Hematopoietic multipotent progenitor cell treated with erythropoietin and hydrocortisone succinate and interleukin-3 and kit ligand, for 17 days (in vitro differentiated cells): ENCODE results near the gene LIF.
"Not testable (repeated sequence)": the region's sequence is repeated elsewhere in the genome, so short reads cannot be mapped to it uniquely, and the experiment has no call there.

Source experiments
- DNase-seq: peaks from one replicate; pipeline ENCODE4 v3.0.0-alpha.2; 2015; ENCODE audit warnings: low spot score

Gene LIF

DNA sequence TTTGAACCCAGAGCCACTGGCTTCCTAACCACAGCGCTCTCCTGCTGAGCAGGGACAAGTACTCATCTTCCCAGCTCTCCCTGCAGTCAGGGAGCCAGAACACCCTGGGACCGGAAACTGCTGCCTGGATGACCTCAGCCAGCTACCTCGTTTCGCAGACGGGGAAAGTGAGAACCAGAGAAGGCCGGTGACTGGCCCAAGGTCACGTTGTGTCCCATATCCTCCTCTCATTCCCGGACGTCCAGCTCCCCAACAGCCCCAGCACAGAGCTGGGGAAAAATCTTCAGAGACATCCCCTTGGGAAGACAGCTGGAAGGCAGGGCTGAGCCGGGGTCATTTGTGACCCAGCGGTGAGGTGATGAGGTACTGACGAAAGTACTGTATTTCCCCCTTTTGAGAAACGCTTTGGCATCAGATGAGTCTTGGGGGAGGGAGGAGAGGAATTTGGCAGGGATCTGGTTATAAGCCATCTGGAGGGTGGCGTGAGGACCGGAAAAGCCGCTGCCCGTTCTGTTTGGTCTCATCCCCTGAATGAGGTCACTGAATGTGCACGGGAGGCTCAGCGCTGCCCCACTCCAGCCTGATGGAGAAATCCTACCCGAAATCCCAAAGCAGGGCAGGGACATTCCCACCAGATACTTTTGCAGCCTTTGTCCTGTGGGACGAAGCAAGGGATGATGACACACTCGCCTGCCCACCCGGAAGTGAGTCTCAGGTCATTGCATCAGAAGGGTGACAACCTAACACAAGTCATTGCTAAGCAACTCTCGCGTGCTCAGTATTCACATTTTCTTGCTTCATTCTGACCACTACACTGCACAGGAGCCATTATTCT lies 41.1 kb downstream of the LIF start:
- no peak for DNase-seq

DNA sequence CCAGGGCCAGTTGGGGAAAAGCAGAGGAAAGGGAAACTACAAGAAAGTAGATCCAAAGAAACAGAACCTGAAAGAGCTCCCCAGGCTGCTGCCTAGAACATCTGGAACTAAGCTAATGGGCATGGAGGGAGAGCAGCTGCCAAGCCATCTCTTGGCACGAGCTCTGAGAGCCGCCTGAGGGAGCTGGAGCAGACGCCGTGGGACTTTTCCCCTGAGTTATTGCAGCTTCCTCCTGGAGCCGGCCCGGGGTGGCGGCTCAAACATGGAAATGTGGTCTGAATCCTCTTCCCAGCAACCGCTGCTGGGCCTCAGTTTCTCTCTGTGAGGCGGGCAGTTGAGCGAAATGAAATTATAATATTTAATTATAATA lies 41.8 kb downstream of the LIF start:
- no peak for DNase-seq

DNA sequence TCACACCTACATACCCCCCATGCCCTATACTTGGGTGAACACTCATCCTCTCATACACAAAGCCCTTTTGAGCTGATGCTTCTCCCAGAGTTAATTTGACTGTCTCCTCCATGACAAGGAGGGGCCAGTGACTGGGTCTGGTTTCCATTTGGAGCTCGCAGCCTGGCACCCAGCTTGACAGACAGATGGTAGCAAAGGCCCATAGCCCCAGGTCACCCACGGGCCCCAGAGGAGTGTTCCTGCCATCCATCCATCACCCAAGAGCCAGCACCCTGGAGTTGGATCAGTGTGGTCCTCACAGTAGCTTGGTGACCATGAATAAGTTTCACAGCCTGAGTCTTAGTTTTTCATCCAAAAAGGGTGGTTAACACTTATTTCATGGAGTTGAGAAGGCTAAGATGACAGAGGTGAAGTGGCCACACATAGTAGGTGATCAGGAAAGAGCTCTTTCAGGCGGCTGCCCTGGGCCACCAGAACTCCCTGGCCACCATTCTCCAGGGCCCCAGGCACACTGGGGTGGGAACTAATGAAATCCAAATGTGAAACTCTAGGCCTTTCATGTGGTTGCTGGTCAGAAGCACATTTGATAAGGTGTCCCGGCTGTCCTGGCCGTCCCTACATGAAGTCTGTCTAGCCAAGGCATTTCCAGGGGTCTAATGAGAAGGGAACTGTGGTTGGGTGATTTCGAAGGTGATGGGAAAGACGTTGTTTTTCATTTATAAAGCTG lies 42.4 kb downstream of the LIF start:
- no peak for DNase-seq

DNA sequence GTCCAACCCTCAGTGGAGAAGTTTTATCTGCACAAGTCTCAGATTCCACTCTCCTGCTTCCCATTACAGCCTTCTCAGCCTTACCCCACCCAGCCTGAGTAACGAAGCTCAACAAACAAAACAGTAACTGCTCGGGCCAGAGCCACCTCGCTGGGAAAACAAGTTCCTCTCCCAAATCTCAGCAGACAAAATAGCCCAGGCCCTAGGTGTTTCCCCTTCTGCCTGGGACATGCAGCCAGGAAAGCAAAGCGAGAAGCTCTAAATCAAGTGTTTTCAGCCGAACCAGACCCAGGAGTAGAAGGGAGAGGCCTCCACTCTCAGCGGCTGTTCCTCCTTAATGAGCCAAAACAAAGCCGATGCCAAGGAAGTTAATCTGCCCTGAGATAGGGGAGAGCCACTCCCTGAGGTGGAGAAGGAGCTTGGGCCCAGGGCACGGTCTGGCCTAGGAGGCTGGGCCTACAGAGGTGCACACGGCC lies 44.0 kb downstream of the LIF start:
- DNase-seq: no peak

DNA sequence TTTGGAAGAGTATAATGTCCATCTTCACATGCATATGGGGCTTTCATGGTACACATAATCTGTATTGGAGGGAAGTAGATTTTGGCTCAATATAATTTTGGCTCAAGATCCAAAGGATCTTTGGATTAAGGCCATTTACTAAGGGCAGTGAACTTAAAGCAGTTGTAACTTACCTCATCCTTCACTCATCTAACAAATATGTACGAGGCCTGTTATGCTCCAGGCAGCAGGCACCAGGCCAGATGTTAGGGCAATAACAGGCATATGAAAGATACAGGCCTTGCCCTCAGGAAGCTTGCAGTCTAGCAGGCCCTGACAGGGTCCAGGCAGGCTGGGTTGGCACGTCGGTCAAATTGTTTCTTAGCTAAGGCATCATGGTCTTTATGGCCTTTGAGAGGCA lies 44.6 kb downstream of the LIF start:
- DNase-seq: no peak

DNA sequence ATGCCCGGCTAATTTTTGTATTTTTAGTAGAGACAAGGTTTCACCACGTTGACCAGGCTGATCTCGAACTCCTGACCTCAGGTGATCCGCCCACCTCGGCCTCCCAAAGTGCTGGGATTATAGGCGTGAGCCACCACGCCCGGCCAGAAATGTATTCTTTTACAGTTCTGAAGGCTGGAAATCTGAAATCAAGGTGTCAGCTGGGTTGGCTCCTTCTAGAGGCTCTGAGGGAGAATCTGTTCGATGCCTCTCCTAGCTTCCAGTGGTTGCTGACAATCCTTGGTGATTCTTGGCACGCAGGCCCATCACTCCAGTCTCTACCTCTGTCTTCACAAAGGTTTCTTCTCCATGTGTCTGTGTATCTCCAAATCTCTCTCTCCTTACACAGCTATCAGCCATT lies 45.7 kb downstream of the LIF start:
- DNase-seq: not testable (repeated sequence)

DNA sequence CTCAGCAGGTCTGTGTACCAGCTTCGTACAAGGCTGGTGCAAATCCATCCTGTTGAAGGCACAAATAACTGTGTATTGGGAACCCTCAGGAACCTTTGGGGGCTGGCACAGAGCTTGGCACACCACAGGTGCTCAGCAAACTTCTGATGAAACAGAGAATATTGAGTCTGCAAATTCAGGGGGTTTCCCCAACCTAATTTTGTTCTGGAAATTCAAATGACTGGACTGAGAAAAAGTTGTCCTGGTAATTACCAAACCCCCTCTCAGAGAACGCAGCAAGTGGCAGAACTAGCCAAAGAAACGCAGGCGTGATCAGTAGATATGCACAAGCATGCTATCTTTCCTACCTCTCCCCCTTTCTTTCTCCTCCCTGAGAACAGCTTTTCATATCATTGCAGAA lies 47.6 kb downstream of the LIF start:
- DNase-seq: no peak

DNA sequence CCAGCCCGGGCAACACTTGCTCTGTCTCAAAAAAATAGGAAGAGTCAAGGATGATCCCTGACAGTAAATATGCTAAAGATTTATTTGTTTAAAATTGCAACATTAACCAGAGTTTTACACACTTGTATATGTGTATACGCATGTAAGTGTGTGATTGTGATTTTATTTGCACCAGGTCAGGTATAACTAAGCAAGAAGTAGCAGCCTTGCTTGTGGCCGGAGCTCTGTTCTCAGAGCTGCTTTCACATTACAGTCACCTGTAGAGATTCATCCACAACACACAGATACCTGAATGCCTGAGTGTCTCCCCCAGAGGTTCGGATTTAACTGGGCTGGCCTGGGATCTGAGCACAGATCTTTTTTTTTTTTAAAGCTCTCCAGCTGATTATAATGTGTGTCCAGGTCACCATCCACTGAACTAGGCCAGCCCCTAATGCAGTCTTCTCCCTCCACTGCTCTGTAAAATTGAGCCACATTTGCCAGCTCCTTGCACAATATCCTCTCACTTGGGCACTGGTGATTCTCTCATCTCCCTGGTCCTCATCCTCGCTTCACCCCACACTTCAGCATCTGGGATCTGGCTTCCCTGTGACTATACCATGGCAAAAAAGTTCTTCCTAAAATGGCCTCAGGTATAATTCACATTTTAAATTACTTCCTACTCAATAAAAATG lies 48.3 kb downstream of the LIF start:
- DNase-seq: no peak

DNA sequence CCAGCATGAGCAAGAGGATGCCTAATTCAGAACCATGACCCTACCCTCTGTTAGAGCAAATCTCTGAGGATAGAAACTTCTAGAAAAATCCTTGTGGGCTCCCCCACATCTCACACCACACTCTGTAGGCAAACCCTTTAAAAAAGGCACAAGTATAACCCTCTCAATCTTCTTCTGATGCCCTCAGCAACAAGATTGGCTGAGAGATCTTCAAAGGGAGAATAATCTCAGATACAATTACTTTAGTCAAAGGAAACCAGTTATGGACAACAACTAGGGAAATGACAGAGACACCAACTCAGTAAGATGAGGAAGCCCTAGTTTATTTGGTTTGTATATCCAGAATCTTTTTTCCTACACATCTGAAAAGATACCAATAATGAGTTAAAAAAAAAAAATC lies 49.2 kb downstream of the LIF start:
- no peak for DNase-seq

DNA sequence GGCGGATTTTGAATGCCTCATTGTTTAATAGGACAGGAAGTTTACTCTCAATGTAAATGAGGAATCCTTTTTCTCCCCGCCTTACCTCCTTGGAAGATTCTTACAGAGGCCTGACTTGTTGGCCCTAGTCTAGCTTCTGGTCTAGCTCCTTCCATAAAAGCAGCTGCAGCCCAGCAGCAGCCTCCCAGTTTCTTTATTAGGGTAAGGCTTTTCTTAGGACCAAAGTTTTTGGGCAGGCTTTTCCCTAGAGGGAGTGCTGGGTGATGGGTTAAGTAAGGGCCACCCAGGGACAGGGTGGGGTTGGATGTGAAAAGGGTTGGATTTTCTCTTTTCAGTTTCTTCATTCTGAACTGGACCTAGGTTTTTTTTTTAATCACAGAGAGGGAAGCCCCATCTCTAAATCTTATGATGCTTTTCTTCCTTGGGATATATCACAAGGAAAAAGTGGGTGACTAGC lies 49.7 kb downstream of the LIF start:
- DNase-seq: no peak

DNA sequence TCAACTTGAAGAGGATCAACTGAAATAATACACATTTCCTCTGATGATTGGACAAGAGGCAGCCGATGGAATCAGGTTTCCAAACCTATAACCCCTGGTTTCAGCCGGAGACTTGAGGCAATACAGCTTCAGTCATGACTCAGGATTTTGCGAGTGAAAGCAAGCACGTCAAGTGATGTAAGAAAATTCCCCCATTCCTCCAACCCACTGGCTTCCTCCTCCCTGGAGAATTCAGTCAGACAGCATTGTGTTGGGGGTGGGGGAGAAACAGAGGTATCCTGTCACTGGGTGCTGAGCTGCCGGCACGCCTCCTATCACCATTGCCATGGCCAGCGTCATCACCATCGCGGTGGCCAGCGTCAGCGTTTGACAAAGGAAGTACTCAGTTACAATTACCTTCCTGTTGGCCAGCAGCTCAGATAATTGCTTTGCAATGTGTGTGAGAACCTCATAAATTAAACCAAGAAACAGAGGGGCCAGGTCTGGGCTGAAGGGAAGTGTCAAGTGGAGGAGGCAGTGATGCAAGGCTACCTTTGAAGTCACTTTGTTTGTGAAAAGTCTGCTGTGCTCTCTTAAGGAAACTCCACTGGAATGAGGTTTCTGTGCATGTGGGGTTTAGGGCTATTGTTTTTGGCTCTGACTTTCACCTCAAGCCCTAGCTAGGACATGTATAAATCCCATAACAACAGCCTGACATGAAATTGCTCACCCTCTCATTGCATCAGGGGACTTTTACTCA lies 50.2 kb downstream of the LIF start:
- DNase-seq: no peak

DNA sequence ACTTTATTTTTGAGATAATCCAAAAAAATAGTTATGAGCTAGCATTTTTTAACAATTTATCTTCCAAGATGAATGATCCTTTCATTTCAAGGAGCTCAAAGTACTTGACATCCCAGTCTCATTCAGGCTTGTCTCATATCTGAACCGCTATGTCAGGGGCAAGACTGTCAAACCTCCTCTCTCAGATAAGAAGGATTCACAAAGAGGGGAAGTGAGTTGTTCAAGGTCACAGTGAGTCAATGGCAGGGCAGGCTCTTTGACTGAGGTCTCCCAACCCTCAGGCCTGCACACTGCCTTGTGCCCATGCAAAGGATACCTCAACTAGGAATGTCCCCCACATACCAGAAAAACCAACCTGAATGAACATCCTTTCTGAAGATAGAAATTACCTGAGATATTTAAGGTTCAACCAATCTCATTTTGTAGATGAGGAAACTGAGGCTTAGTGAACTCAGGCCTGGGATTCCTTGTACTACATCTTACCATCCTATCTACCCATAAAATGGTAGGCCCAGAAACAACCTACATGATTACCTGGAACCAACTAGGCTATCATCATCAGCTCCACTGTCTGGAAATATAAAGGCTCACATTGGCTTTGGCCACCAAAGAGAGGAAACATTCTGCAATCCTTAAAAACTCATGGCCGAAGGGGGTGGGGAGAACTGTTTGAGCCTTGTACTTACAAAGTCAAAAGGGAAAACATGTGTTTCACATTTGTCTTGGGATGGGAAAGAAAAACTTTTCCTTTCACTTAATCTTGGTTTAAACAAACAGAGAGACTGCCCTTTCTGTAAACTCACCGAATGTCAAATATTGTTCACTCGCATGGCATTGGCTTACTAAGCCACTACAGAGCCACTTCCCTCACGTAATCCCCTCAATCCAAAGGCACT lies 51.1 kb downstream of the LIF start:
- DNase-seq: no peak

DNA sequence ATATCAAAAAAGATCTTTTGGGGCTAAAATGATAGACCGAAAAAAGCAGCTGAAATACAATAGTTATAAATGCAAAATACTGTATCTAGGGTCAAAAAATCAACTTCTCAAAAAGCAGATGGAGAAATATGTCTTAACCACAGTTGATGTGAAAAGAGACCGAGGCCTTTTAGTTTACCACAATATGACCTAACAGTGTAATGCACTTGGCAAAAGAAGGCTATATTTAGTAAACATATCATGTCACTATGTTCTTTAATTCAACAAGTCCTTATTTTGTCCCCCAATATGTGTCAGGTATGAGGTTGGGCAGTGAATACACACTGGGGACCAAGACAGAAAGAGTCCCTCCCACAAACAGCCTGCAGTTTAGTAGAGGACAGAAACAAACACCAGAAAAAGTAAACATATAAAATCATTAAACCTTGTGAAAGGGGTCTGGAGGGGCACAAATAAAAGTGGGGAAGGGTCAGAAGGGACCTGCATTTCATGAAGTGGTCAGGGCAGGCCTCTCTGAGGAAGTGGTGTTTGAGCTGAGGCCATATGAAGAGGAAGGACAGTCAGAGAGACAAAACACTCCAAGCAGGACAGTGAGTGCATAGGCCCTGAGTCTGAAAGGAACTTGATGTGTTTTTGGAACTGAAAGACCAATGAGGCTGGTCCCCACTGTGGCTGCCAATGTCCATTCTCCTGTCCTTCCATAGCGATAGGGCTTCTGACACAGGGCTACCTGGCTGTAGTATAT lies 53.4 kb downstream of the LIF start:
- DNase-seq: no peak

DNA sequence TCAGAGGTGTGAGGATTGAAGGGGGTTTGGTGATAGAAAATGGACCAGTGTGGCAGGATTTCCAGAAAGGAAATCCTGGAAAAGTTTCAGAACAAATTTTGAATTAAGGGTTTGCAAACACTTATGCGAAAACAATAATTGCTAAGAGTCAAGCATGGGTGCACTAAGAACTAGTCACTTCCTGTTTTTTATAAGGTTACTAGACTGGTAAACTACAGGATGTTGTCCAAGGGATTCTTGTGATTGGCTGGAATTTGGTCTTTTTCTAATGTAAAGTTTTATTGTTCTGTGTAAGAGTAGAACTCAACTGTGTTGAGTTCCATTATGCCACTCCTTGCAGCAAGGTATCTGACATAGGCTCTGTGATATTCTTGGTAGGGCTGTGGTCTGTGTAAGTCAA lies 54.1 kb downstream of the LIF start:
- DNase-seq: no peak

DNA sequence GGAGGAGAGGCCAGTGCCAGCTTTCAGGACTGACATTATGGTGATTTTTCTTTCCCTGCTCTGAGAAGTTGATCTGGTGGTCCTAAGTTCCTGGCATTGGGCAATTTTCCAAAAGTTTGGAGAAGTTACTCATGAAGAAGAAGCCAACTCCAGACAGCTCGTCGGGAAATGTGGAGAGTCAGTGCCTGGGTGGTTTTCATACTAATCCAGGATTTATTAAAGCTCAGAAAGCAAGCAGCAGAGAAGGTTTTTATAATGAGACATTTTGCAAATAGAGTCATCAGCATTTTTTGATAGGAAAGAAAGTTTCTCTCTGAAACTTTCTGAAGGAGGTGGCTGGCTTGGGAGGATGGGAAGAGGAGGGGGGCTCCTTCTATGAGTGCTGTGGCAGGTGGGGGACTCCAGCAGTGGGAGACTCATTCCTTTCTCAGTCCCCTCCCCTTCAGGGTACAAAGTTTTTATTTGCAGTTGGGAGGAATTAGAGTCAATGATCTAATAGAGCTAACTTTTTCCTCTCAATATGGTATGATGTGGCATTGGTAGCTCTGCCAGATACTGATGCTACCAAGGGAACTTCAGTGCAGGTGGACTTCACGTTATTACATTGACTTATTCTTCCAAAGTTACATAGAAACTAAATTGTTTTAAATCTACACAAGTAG lies 55.4 kb downstream of the LIF start:
- DNase-seq: no peak

DNA sequence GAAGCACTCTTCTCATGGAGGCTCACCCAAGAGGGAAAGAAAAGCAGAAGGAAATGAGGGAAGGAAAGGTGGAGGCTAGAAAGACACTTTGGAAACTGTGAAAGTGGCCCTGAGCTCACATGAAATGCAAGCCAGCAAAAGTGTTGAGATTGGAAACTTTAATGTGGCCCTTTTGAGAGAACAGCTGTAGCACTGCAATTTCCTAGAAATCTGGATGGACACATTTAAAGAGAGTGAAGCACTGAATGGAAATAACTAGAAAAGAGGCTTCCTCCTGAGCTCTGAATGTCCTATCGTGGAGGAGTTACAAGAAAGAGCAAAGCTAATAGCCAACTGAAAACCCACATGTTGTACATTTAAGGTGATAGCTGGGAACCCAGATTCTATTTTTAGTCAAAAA lies 56.0 kb downstream of the LIF start:
- no peak for DNase-seq
